ENCODE measurements around the gene CNTLN. TPM values are rescaled to one million over a fixed set of nuclear protein-coding genes. Genes with fewer than 3 reads are reported as not detected.

Gene CNTLN
- total and polyA plus RNA-seq, 2 of the 8 experiments (the other 6 are each of a cell fraction or from before 2014, with no cell fraction given), result 4.8 to 10.8 TPM

DNA sequence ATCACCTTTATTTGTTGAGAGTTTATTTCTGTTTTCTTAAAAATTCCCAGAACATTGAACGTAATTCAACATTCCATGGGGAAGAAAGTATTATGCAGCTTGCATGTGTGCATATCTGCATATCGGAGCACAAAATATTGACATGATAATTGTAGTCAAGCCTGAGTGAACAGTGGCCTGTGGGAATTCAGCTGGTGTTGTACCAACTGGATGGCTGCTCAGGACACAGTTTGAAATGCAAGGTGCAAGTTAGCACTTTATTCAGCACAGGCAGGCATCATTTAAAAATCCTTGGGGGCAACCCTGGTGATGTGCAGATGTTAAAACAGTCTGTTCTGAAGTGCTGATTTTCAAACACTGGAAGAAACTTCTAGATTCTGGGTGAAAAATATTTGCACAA lies 82.4 kb downstream of the CNTLN start:
- Histone ChIP-seq H2BK5ac (ENCODE audit: low read depth, low read length) (no peak overlapping the region), H3K27me3 (replicated peaks in 1 of 4; ENCODE audit: control insufficient read depth in 3 of 4, extremely low read depth in 1 of 4, insufficient read depth in 3 of 4, low read length in 3 of 4) (no peaks in the 10 kb centered on the region), H2BK120ac (replicated peaks; ENCODE audit: low read depth, low read length) (no peak overlapping the region), H3K9me3 (ENCODE audit: insufficient read depth in 2 of 2, low read depth in 1 of 2, low read length in 1 of 2) (peaks cover 3 to 8% of the 10 kb centered on the region in 2 experiments; a peak in 1 of 4 replicates), H3K4ac (replicated peaks; ENCODE audit: insufficient read length, low read depth, low read length) (no peak overlapping the region), H4K8ac (ENCODE audit: extremely low read depth, insufficient read depth, low read length) (no peak overlapping the region), H2BK20ac (ENCODE audit: low read length) (no peak overlapping the region), H4K91ac (replicated peaks; ENCODE audit: insufficient read length, low read length) (no peak overlapping the region), H3K9ac (replicated peaks in 1 of 4; ENCODE audit: extremely low read depth in 1 of 4, low read depth in 3 of 4, low read length in 3 of 4) (no peak overlapping the region), H3K4me1 (replicated peaks in 1 of 4; ENCODE audit: control insufficient read depth in 3 of 4, insufficient read depth in 4 of 4, low read length in 3 of 4) (no peaks in the 10 kb centered on the region), H3K79me2 (ENCODE audit: control insufficient read depth in 1 of 2, insufficient read depth in 2 of 2, low read length in 2 of 2) (peaks cover 0 to 4% of the 10 kb centered on the region in 2 experiments; a peak in 2 of 4 replicates), H3K18ac (ENCODE audit: extremely low read depth, low read length) (no peak overlapping the region), H3K23ac (ENCODE audit: insufficient read length) (no peak overlapping the region), H4K5ac (ENCODE audit: insufficient read length, low read depth, low read length) (no peak overlapping the region), H4K20me1 (replicated peaks in 1 of 2; ENCODE audit: control insufficient read depth in 1 of 2, insufficient read depth in 2 of 2, low read length in 2 of 2) (no peaks in the 10 kb centered on the region), H3K4me2 (ENCODE audit: insufficient read depth in 1 of 2, low read depth in 2 of 2, low read length in 2 of 2) (no peak overlapping the region), H3K23me2 (ENCODE audit: low read depth, low read length) (no peaks in the 10 kb centered on the region), H3K4me3 (ENCODE audit: extremely low read depth in 1 of 4, insufficient read depth in 2 of 4, low read depth in 3 of 4, low read length in 4 of 4) (no peak overlapping the region), H3K56ac (replicated peaks; ENCODE audit: insufficient read length, low read depth, low read length) (no peak overlapping the region), H2AK5ac (ENCODE audit: low read depth, low read length) (no peak overlapping the region), H2BK15ac (ENCODE audit: low read length) (no peak overlapping the region), H3K27ac (ENCODE audit: low read depth, low read length) (no peak overlapping the region), H3K36me3 (ENCODE audit: control insufficient read depth in 2 of 4, insufficient read depth in 4 of 4, low read length in 3 of 4) (no peaks in the 10 kb centered on the region), H2BK12ac (ENCODE audit: low read depth, low read length) (no peak overlapping the region), H3K79me1 (ENCODE audit: low read depth, low read length) (no peaks in the 10 kb centered on the region; the same call in 1 of the 2 replicates), H3K14ac (ENCODE audit: insufficient read length) (no peak overlapping the region), H2AFZ (ENCODE audit: low read length) (no peak overlapping the region)
- CTCF ChIA-PET (ENCODE audit: partially characterized antibody), result no interaction called here
- no peak for DNase-seq (ENCODE audit: low read depth in 1 of 2, low spot score in 2 of 2)
- POLR2A ChIA-PET (ENCODE audit: partially characterized antibody), result interaction anchor here (0.6 kb wide), 1 partner anchor 198 kb away, joined by 3 read pairs; no protein-coding TSS in a partner anchor
- WGBS, 2 experiments (ENCODE audit: extremely low coverage in 1 of 2, insufficient coverage in 1 of 2, insufficient read length in 1 of 2, insufficient replicate concordance in 2 of 2, low coverage in 1 of 2, low lambda C conversion rate in 2 of 2, missing lambda C conversion rate in 1 of 2), result 90% methylated on average over 2 of the region's 2 CpGs; no CpG with 5 or more reads in 1 of the 2 experiments
- FAIRE-seq, result no peak
- TF ChIP-seq TEAD4 (IDR thresholded peaks at IDR 0.05; ENCODE audit: low read depth, low read length) (no peak), SP1 (IDR thresholded peaks at IDR 0.05; ENCODE audit: low read depth, low read length) (no peak), SP4 (IDR thresholded peaks at IDR 0.05; ENCODE audit: low read length) (no peak), SIX5 (IDR thresholded peaks at IDR 0.05; ENCODE audit: low read depth, low read length) (no peak), SUZ12 (IDR thresholded peaks at IDR 0.05; ENCODE audit: low read length) (no peak), SIN3A (conservative IDR thresholded peaks at IDR 0.05 in 1 of 2, IDR thresholded peaks at IDR 0.05 in 1 of 2; ENCODE audit: low read depth in 1 of 2, low read length in 2 of 2) (no peak), BRCA1 (IDR thresholded peaks at IDR 0.05; ENCODE audit: low read depth, low read length) (no peak), HDAC6 (IDR thresholded peaks at IDR 0.05; ENCODE audit: low read depth, low read length) (no peak), FOSL1 (IDR thresholded peaks at IDR 0.05; ENCODE audit: insufficient read depth, low read depth, low read length) (no peak), GTF2F1 (IDR thresholded peaks at IDR 0.05; ENCODE audit: borderline replicate concordance, low read depth, low read length) (no peak), POU5F1 (IDR thresholded peaks at IDR 0.05; ENCODE audit: low read depth, low read length) (no peak), CHD1 (IDR thresholded peaks at IDR 0.05; ENCODE audit: low read depth, low read length) (no peak), JUN (IDR thresholded peaks at IDR 0.05; ENCODE audit: low read depth, low read length) (no peak)
- TF ChIP-seq, protein P1, sequence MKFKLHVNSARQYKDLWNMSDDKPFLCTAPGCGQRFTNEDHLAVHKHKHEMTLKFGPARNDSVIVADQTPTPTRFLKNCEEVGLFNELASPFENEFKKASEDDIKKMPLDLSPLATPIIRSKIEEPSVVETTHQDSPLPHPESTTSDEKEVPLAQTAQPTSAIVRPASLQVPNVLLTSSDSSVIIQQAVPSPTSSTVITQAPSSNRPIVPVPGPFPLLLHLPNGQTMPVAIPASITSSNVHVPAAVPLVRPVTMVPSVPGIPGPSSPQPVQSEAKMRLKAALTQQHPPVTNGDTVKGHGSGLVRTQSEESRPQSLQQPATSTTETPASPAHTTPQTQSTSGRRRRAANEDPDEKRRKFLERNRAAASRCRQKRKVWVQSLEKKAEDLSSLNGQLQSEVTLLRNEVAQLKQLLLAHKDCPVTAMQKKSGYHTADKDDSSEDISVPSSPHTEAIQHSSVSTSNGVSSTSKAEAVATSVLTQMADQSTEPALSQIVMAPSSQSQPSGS (IDR thresholded peaks at IDR 0.05; ENCODE audit: low read length), result no peak
